Panc1 (cell line): ENCODE data around the gene SLIT3.

Source experiments
- CTCF ChIP-seq: fragments of 450-650 bp; IDR thresholded peaks from 2 replicates; pipeline ENCODE4 v1.5.1; 2017; ENCODE audit warnings: mild to moderate bottlenecking
- SIN3A ChIP-seq: IDR thresholded peaks from 2 replicates; pipeline ENCODE4 v1.6.1; 2012; ENCODE audit warnings: low read depth, mild to moderate bottlenecking, low read length, moderate library complexity, borderline replicate concordance; ENCODE audit not compliant: insufficient read depth

GRCh38 chr5:168689260-168689659 is 611.7 kb downstream of the SLIT3 start:
- TF ChIP-seq SIN3A (no peak), CTCF (no peak)
